ENCODE results near the gene VAT1. TPM values are rescaled to one million over a fixed set of nuclear protein-coding genes. Genes with fewer than 3 reads are reported as not detected.
"Not testable (repeated sequence)": the region's sequence is repeated elsewhere in the genome, so short reads cannot be mapped to it uniquely, and the experiment has no call there.

Gene VAT1
- total RNA-seq = 100 to 1,000 TPM in 1 of 4 donors, 10 to 100 TPM in 3; 85.9 to 107 (median 93.7) TPM
- 71.6 TPM for polyA plus RNA-seq
- long read RNA-seq, donor 1, transcript VAT1-201 (6 exons, 2,734 nt) = major isoform, 89 of 118 reads
- long read RNA-seq, donor 1, partial matches to known transcripts = 10 of 118 reads
- long read RNA-seq, donor 1, other reads (novel, unspliced or antisense) = 19 of 118 reads
- long read RNA-seq, donor 2, transcript VAT1-201 (6 exons, 2,734 nt) = major isoform, 84 of 96 reads
- long read RNA-seq, donor 2, partial matches to known transcripts = 11 of 96 reads
- long read RNA-seq, donor 2, other reads (novel, unspliced or antisense) = 0 of 96 reads
- long read RNA-seq, donor 3, transcript VAT1-201 (6 exons, 2,734 nt) = major isoform, 224 of 262 reads
- long read RNA-seq, donor 3, partial matches to known transcripts = 6 of 262 reads
- long read RNA-seq, donor 3, other reads (novel, unspliced or antisense) = 30 of 262 reads
- long read RNA-seq, donor 4, transcript VAT1-201 (6 exons, 2,734 nt) = major isoform, 86 of 101 reads
- long read RNA-seq, donor 4, partial matches to known transcripts = 4 of 101 reads
- long read RNA-seq, donor 4, other reads (novel, unspliced or antisense) = 11 of 101 reads

- ATAC-seq = peak; percentile 77 to 83
- under 1% methylated on average over 80 of the region's 80 CpGs for WGBS
- Histone ChIP-seq H3K9me3 (ENCODE audit: control insufficient read depth, low read length) (no peaks in the 10 kb centered on the region), H3K27me3 (ENCODE audit: control insufficient read depth, insufficient read depth) (no peaks in the 10 kb centered on the region), H3K4me1 (ENCODE audit: control insufficient read depth, insufficient read depth, low read length) (peaks cover 2% of the 10 kb centered on the region), H3K27ac (ENCODE audit: low read length) (peak within 1 kb of the TSS; percentile 89), H3K4me3 (ENCODE audit: low read length) (peak within 1 kb of the TSS; percentile 68)
- intact Hi-C loops (cut with DNase I) = loop anchor here in 3 of 4 donors (10.0 kb wide), 2 partner anchors 103 to 153 kb away; partner anchors contain the start of genes BRCA1 (in 2 of the 3) and NBR1 (in 1 of the 3)
- peak; percentile 86 to 94 (median 94) for DNase-seq
Measured at GRCh38 chr17:43021741-43022512, at the start of gene VAT1. TSS of gene VAT1 (minus strand) at chr17:43022385. CDS start at chr17:43022322, 63 bp downstream.

GRCh38 chr17:43070872-43071271 lies 48.7 kb upstream of the VAT1 start:
- H3K4me3 ChIP-seq (ENCODE audit: low read length) = no peak overlapping the region
- 71% methylated on average over 1 of the region's 1 CpG for WGBS
- H3K9me3 ChIP-seq (ENCODE audit: control insufficient read depth, low read length) = no peaks in the 10 kb centered on the region
- H3K27ac ChIP-seq (ENCODE audit: low read length) = no peak overlapping the region
- intact Hi-C loops (cut with DNase I) = no loop called here
- H3K27me3 ChIP-seq (ENCODE audit: control insufficient read depth, insufficient read depth) = no peaks in the 10 kb centered on the region
- ATAC-seq (no peak), DNase-seq (no peak)
- no peaks in the 10 kb centered on the region for H3K4me1 ChIP-seq (ENCODE audit: control insufficient read depth, insufficient read depth, low read length)

GRCh38 chr17:43070257-43070656 lies 48.1 kb upstream of the VAT1 start:
- intact Hi-C loops (cut with DNase I) = no loop called here
- WGBS = 42% methylated on average over 1 of the region's 1 CpG
- DNase-seq = no peak
- ATAC-seq = peak in 1 of 2 donors; percentile 36
- Histone ChIP-seq H3K4me3 (ENCODE audit: low read length) (no peak overlapping the region), H3K27ac (ENCODE audit: low read length) (no peak overlapping the region), H3K4me1 (ENCODE audit: control insufficient read depth, insufficient read depth, low read length) (no peaks in the 10 kb centered on the region), H3K9me3 (ENCODE audit: control insufficient read depth, low read length) (no peaks in the 10 kb centered on the region), H3K27me3 (ENCODE audit: control insufficient read depth, insufficient read depth) (no peaks in the 10 kb centered on the region)

- 61% methylated on average over 3 of the region's 3 CpGs for WGBS
- intact Hi-C loops (cut with DNase I) = no loop called here
- ATAC-seq (peak; percentile 55 to 80), DNase-seq (no peak)
- Histone ChIP-seq H3K27me3 (ENCODE audit: control insufficient read depth, insufficient read depth) (no peaks in the 10 kb centered on the region), H3K27ac (ENCODE audit: low read length) (peak overlapping the region; percentile 36), H3K4me3 (ENCODE audit: low read length) (no peak overlapping the region), H3K9me3 (ENCODE audit: control insufficient read depth, low read length) (no peaks in the 10 kb centered on the region), H3K4me1 (ENCODE audit: control insufficient read depth, insufficient read depth, low read length) (no peaks in the 10 kb centered on the region)
Measured at GRCh38 chr17:43069368-43069898, 47.2 kb upstream of the VAT1 start.

GRCh38 chr17:43068570-43069367 lies 46.6 kb upstream of the VAT1 start:
- intact Hi-C loops (cut with DNase I) = no loop called here
- 93% methylated on average over 6 of the region's 6 CpGs for WGBS
- Histone ChIP-seq H3K4me1 (ENCODE audit: control insufficient read depth, insufficient read depth, low read length) (no peaks in the 10 kb centered on the region), H3K4me3 (ENCODE audit: low read length) (no peak overlapping the region), H3K9me3 (ENCODE audit: control insufficient read depth, low read length) (no peaks in the 10 kb centered on the region), H3K27me3 (ENCODE audit: control insufficient read depth, insufficient read depth) (no peaks in the 10 kb centered on the region), H3K27ac (ENCODE audit: low read length) (peak overlapping the region; percentile 82)
- ATAC-seq = peak; percentile 62 to 72
- no peak for DNase-seq

GRCh38 chr17:43062984-43063638 lies 40.9 kb upstream of the VAT1 start:
- Histone ChIP-seq H3K9me3 (ENCODE audit: control insufficient read depth, low read length) (no peaks in the 10 kb centered on the region), H3K27ac (ENCODE audit: low read length) (no peak overlapping the region), H3K27me3 (ENCODE audit: control insufficient read depth, insufficient read depth) (no peaks in the 10 kb centered on the region), H3K4me1 (ENCODE audit: control insufficient read depth, insufficient read depth, low read length) (no peaks in the 10 kb centered on the region), H3K4me3 (ENCODE audit: low read length) (no peak overlapping the region)
- no peak for ATAC-seq
- 92% methylated on average over 10 of the region's 10 CpGs for WGBS
- intact Hi-C loops (cut with DNase I) = no loop called here
- no peak for DNase-seq

- Histone ChIP-seq H3K27me3 (ENCODE audit: control insufficient read depth, insufficient read depth) (no peaks in the 10 kb centered on the region), H3K9me3 (ENCODE audit: control insufficient read depth, low read length) (no peaks in the 10 kb centered on the region), H3K27ac (ENCODE audit: low read length) (no peak overlapping the region), H3K4me1 (ENCODE audit: control insufficient read depth, insufficient read depth, low read length) (no peaks in the 10 kb centered on the region), H3K4me3 (ENCODE audit: low read length) (no peak overlapping the region)
- DNase-seq (no peak), ATAC-seq (no peak)
- intact Hi-C loops (cut with DNase I) = no loop called here
- WGBS = 95% methylated on average over 7 of the region's 7 CpGs
Measured at GRCh38 chr17:43056051-43056450, 33.9 kb upstream of the VAT1 start.

- H3K27me3 ChIP-seq (ENCODE audit: control insufficient read depth, insufficient read depth); intact Hi-C loops (cut with DNase I); DNase-seq; ATAC-seq; H3K9me3 ChIP-seq (ENCODE audit: control insufficient read depth, low read length); H3K4me3 ChIP-seq (ENCODE audit: low read length); H3K27ac ChIP-seq (ENCODE audit: low read length); H3K4me1 ChIP-seq (ENCODE audit: control insufficient read depth, insufficient read depth, low read length): not testable (repeated sequence)
- 96% methylated on average over 7 of the region's 7 CpGs for WGBS
Measured at GRCh38 chr17:43053008-43053407, 30.8 kb upstream of the VAT1 start.

- intact Hi-C loops (cut with DNase I) = no loop called here
- no peak overlapping the region for H3K4me3 ChIP-seq (ENCODE audit: low read length)
- whole genome bisulfite sequencing = 90% methylated on average over 1 of the region's 1 CpG
Measured at GRCh38 chr17:43051969-43052368, 29.8 kb upstream of the VAT1 start.

GRCh38 chr17:43044024-43044423 lies 21.8 kb upstream of the VAT1 start:
- intact Hi-C loops (cut with DNase I) = no loop called here
- DNase-seq (no peak), ATAC-seq (no peak)
- 88% methylated on average over 4 of the region's 4 CpGs for WGBS
- no peak overlapping the region for H3K27ac ChIP-seq (ENCODE audit: low read length)
- H3K27me3 ChIP-seq (ENCODE audit: control insufficient read depth, insufficient read depth) = no peaks in the 10 kb centered on the region
- H3K9me3 ChIP-seq (ENCODE audit: control insufficient read depth, low read length) = no peaks in the 10 kb centered on the region
- no peak overlapping the region for H3K4me3 ChIP-seq (ENCODE audit: low read length)
- no peaks in the 10 kb centered on the region for H3K4me1 ChIP-seq (ENCODE audit: control insufficient read depth, insufficient read depth, low read length)

More at GRCh38 chr17:43051969-43052368, 29.8 kb upstream of the VAT1 start:
- ATAC-seq (no peak), DNase-seq (no peak)
- no peaks in the 10 kb centered on the region for H3K4me1 ChIP-seq (ENCODE audit: control insufficient read depth, insufficient read depth, low read length)
- H3K27ac ChIP-seq (ENCODE audit: low read length) = no peak overlapping the region
- no peaks in the 10 kb centered on the region for H3K27me3 ChIP-seq (ENCODE audit: control insufficient read depth, insufficient read depth)
- H3K9me3 ChIP-seq (ENCODE audit: control insufficient read depth, low read length) = no peaks in the 10 kb centered on the region
